Panc1 (cell line): ENCODE data around the gene GALNT18. TPM values are rescaled to one million over a fixed set of nuclear protein-coding genes. Genes with fewer than 3 reads are reported as not detected.

Source experiments
- ATAC-seq: fragments of 200-7000 bp; cut with Tn5 transposase; 2 replicates; pipeline ENCODE4 v1.9.1; 2020; ENCODE audit warnings: mild to moderate bottlenecking, moderate library complexity
- BruUV-seq: library from RNA; stranded (reverse); fragments of 400-500 nt; replicated peaks from 2 replicates; lab custom pipeline; 2021; lab: Mats Ljungman, UMichigan
- CTCF ChIA-PET: fragments of 300-600 bp; sonication (Branson Sonifier 250); formaldehyde crosslinking; loops from one replicate; lab custom pipeline; 2022; ENCODE audit warnings: antibody characterized with exemption; lab: Charles Lee
- POLR2A ChIA-PET: fragments of 300-600 bp; sonication (Branson Sonifier 250); formaldehyde crosslinking; loops from one replicate; lab custom pipeline; 2022; ENCODE audit warnings: antibody characterized with exemption; lab: Charles Lee
- DNase-seq: peaks from one replicate; pipeline ENCODE4 v3.0.0-alpha.2; 2010; ENCODE audit warnings: low read depth, low spot score
- H3K27ac ChIP-seq: 2 replicates; pipeline ENCODE4 v1.5.1; 2011; ENCODE audit warnings: mild to moderate bottlenecking, low read length, inconsistent platforms
- H3K27me3 ChIP-seq: fragments of 200-500 bp; sonication (Bioruptor generic); 2 replicates; pipeline ENCODE4 v1.6.0; 2014; ENCODE audit warnings: low read length, inconsistent platforms; ENCODE audit not compliant: control insufficient read depth, insufficient read depth
- H3K36me3 ChIP-seq: fragments of 200-500 bp; sonication (Bioruptor generic); 2 replicates; pipeline ENCODE4 v1.5.1; 2014; ENCODE audit warnings: inconsistent platforms, mild to moderate bottlenecking, low read length, moderate library complexity; ENCODE audit not compliant: control insufficient read depth, insufficient read depth
- H3K4me1 ChIP-seq: 2 replicates; pipeline ENCODE4 v1.5.1; 2011; ENCODE audit warnings: inconsistent platforms, mild to moderate bottlenecking, low read length, moderate library complexity; ENCODE audit not compliant: control insufficient read depth, insufficient read depth
- H3K4me3 ChIP-seq, 2 experiments: 2 replicates each; pipeline ENCODE4 v1.5.1; 2011 to 2012; ENCODE audit warnings: low read depth in 2 of 2, low read length in 2 of 2, mild to moderate bottlenecking in 2 of 2, inconsistent platforms in 1 of 2, moderate library complexity in 1 of 2
- H3K9me3 ChIP-seq: fragments of 200-500 bp; sonication (Bioruptor generic); 2 replicates; pipeline ENCODE4 v1.5.1; 2014; ENCODE audit warnings: low read depth, mild to moderate bottlenecking, inconsistent platforms, low read length, moderate library complexity; ENCODE audit not compliant: control insufficient read depth, insufficient read depth
- CTCF ChIP-seq: fragments of 450-650 bp; IDR thresholded peaks from 2 replicates; pipeline ENCODE4 v1.5.1; 2017; ENCODE audit warnings: mild to moderate bottlenecking
- POLR2AphosphoS5 ChIP-seq: IDR thresholded peaks from 2 replicates; pipeline ENCODE4 v1.6.1; 2012; ENCODE audit warnings: mild to moderate bottlenecking, low read depth, low read length, moderate library complexity
- REST ChIP-seq, 2 experiments: IDR thresholded peaks; 2 replicates each; pipeline ENCODE4 v1.6.1; 2011 to 2012; ENCODE audit warnings: low read depth in 2 of 2, control low read depth in 1 of 2, low read length in 1 of 2, mild to moderate bottlenecking in 1 of 2, moderate library complexity in 1 of 2; ENCODE audit not compliant: insufficient read depth in 1 of 2
- SIN3A ChIP-seq: IDR thresholded peaks from 2 replicates; pipeline ENCODE4 v1.6.1; 2012; ENCODE audit warnings: low read depth, mild to moderate bottlenecking, low read length, moderate library complexity, borderline replicate concordance; ENCODE audit not compliant: insufficient read depth
- TCF7L2 ChIP-seq: IDR thresholded peaks from 2 replicates; pipeline ENCODE4 v1.6.1; 2011; ENCODE audit warnings: mild to moderate bottlenecking, low read depth, low read length, inconsistent platforms
- in situ Hi-C: cut with HindIII; loops from 2 replicates; pipeline ENCODE4 v1.10.0; 2016; ENCODE audit warnings: low sequenced_read_pairs, low pct_unique_long_range_greater_than_20kb
- intact Hi-C: fragments of 100-400 bp; cut with micrococcal nuclease; formaldehyde crosslinking; loops from one replicate; pipeline ENCODE4 v1.10.0; 2022; ENCODE audit not compliant: unreplicated experiment
- total RNA-seq: library from RNA; stranded (reverse); gene quantifications from one replicate; pipeline ENCODE4 v1.2.1, GENCODE V29; 2021; ENCODE audit not compliant: unreplicated experiment

The GALNT18 gene
- total RNA-seq, 1 experiment from 2014 or later: 8.6 TPM

- no peak for TF ChIP-seq REST (IDR thresholded peaks at IDR 0.05; ENCODE audit: insufficient read depth in 1 of 2, low read depth in 2 of 2, low read length in 1 of 2)
- no peak for TF ChIP-seq SIN3A
- no peak for TF ChIP-seq POLR2AphosphoS5
- TF ChIP-seq TCF7L2: no peak
- no peak for TF ChIP-seq CTCF
- ChIA-PET CTCF (interaction anchor here (0.7 kb wide), 1 partner anchor 35 kb away, joined by 9 read pairs; no protein-coding TSS in a partner anchor), POLR2A (no interaction called here)
- intact Hi-C loops (no loop called here), in situ Hi-C loops (no loop called here)
- Histone ChIP-seq H3K4me3 (no peak overlapping the region), H3K36me3 (no peaks in the 10 kb centered on the region), H3K27me3 (no peaks in the 10 kb centered on the region), H3K27ac (no peak overlapping the region), H3K9me3 (no peaks in the 10 kb centered on the region), H3K4me1 (0 out of 2 replicates have a peak, but pooled peaks cover 3% of the 10 kb centered on the region)
- DNase-seq (no peak), ATAC-seq (no peak)
- BruUV-seq: no TSS peak
Observed at GRCh38 chr11:11436715-11437313, 185.0 kb downstream of the GALNT18 start.

- BruUV-seq: no TSS peak
- TF ChIP-seq REST (IDR thresholded peaks at IDR 0.05; ENCODE audit: insufficient read depth in 1 of 2, low read depth in 2 of 2, low read length in 1 of 2) (no peak), POLR2AphosphoS5 (no peak), CTCF (no peak), TCF7L2 (no peak), SIN3A (no peak)
- H3K36me3 ChIP-seq: no peaks in the 10 kb centered on the region
- POLR2A ChIA-PET: no interaction called here
- no peak for DNase-seq
- H3K9me3 ChIP-seq: no peaks in the 10 kb centered on the region
- in situ Hi-C loops: no loop called here
- H3K27me3 ChIP-seq: no peaks in the 10 kb centered on the region
- intact Hi-C loops: no loop called here
- no peaks in the 10 kb centered on the region for H3K4me1 ChIP-seq
- no peak for ATAC-seq
- H3K27ac ChIP-seq: no peak overlapping the region
- no peak overlapping the region for H3K4me3 ChIP-seq
- CTCF ChIA-PET: no interaction called here
Observed at GRCh38 chr11:11435635-11436034, 186.2 kb downstream of the GALNT18 start.
